ENCODE data around the gene COL28A1. TPM values are rescaled to one million over a fixed set of nuclear protein-coding genes. Genes with fewer than 3 reads are reported as not detected.

Gene COL28A1
- total RNA-seq, 1 donor from 2014 or later, result 2.0 TPM

DNA sequence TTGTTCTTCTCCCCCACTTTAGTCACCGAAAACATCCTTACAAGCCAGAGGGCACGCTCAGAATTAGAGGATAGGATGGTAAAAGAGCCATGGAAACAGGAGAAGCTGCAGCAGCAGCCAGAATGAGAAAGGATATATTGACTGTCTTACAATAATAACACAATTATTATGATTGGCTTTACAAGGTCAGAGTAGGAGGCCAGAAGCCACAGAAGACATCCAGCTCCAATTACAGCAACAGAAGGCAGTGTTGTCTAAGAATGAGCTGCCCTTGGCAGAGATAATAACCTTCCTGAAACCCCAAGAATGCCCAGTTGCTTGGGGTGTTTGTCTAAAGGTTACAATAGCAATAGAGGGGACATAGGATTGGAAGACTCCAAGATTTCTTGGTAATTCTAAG lies 184.5 kb downstream of the COL28A1 start:
- Histone ChIP-seq H3K27ac (no peak overlapping the region), H3K9me3 (no peaks in the 10 kb centered on the region), H3K4me3 (no peak overlapping the region), H3K27me3 (ENCODE audit: low read depth) (no peaks in the 10 kb centered on the region), H3K36me3 (no peaks in the 10 kb centered on the region), H3K4me1 (no peaks in the 10 kb centered on the region)
- ATAC-seq (no peak), DNase-seq (no peak)
- intact Hi-C loops (cut with DNase I), result no loop called here
- TF ChIP-seq CTCF (IDR thresholded peaks at IDR 0.05), result no peak

DNA sequence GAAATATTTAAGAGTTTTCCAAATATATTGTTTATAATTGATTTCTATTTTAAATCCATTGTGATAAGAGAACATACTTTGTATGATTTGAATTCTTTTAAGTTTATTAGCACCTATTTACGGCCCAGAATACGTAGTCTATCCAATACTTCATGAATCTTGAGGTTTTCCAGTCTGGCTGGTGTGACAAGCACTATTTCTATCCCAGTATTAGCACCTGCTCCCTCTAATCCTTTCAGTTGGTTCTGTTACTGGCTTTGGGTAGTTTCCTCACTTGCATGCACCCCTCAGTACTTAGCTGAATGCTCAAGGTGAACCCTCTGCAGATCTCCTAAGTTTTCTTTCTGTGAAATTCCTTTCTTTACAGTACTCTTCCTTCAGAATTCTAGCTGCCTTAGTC lies 186.5 kb downstream of the COL28A1 start:
- H3K9me3 ChIP-seq, result no peaks in the 10 kb centered on the region
- no peak overlapping the region for H3K4me3 ChIP-seq
- TF ChIP-seq CTCF (IDR thresholded peaks at IDR 0.05), result no peak
- ATAC-seq (no peak), DNase-seq (no peak)
- no peaks in the 10 kb centered on the region for H3K4me1 ChIP-seq
- intact Hi-C loops (cut with DNase I), result no loop called here
- no peaks in the 10 kb centered on the region for H3K36me3 ChIP-seq
- H3K27me3 ChIP-seq (ENCODE audit: low read depth), result no peaks in the 10 kb centered on the region
- no peak overlapping the region for H3K27ac ChIP-seq

- H3K27me3 ChIP-seq (ENCODE audit: low read depth), result no peaks in the 10 kb centered on the region
- ATAC-seq (no peak), DNase-seq (no peak)
- H3K4me3 ChIP-seq, result no peak overlapping the region
- no peak overlapping the region for H3K27ac ChIP-seq
- no peak for TF ChIP-seq CTCF (IDR thresholded peaks at IDR 0.05)
- H3K9me3 ChIP-seq, result no peaks in the 10 kb centered on the region
- no peaks in the 10 kb centered on the region for H3K36me3 ChIP-seq
- H3K4me1 ChIP-seq, result no peaks in the 10 kb centered on the region
- intact Hi-C loops (cut with DNase I), result no loop called here
These were observed 188.6 kb downstream of the COL28A1 start for GRCh38 chr7:7347045-7347444.

GRCh38 chr7:7344583-7344982 lies 191.1 kb downstream of the COL28A1 start:
- DNase-seq (no peak), ATAC-seq (no peak)
- Histone ChIP-seq H3K36me3 (no peaks in the 10 kb centered on the region), H3K4me3 (no peak overlapping the region), H3K27ac (no peak overlapping the region), H3K9me3 (no peaks in the 10 kb centered on the region), H3K27me3 (ENCODE audit: low read depth) (no peaks in the 10 kb centered on the region), H3K4me1 (no peaks in the 10 kb centered on the region)
- intact Hi-C loops (cut with DNase I), result no loop called here
- no peak for TF ChIP-seq CTCF (IDR thresholded peaks at IDR 0.05)

- TF ChIP-seq CTCF (IDR thresholded peaks at IDR 0.05), result no peak
- DNase-seq (no peak), ATAC-seq (no peak)
- H3K4me3 ChIP-seq, result no peak overlapping the region
- no peaks in the 10 kb centered on the region for H3K4me1 ChIP-seq
- intact Hi-C loops (cut with DNase I), result no loop called here
- H3K27ac ChIP-seq, result no peak overlapping the region
- H3K27me3 ChIP-seq (ENCODE audit: low read depth), result no peaks in the 10 kb centered on the region
- no peaks in the 10 kb centered on the region for H3K36me3 ChIP-seq
- no peaks in the 10 kb centered on the region for H3K9me3 ChIP-seq
These were observed 199.8 kb downstream of the COL28A1 start for GRCh38 chr7:7335909-7336308.

DNA sequence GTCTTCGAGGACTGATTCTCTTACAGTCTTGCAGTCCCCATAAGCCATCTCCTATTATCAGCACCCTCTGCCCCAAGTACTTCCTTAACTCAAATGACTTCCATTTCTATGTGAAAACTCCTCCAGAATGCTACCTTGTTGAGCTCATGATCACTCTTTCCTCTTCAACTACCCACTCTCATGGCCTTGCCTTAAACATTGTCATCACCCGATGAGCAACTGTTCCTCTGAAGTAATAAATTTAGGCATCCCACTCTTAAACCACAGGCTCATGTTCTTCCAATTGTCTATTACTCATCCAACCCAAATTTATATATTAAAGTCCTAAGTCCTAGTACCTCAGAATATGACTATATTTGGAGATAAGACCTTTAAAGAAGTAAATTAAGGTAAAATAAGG lies 200.5 kb downstream of the COL28A1 start:
- Histone ChIP-seq H3K27ac (no peak overlapping the region), H3K4me1 (no peaks in the 10 kb centered on the region), H3K9me3 (no peaks in the 10 kb centered on the region), H3K36me3 (no peaks in the 10 kb centered on the region), H3K27me3 (ENCODE audit: low read depth) (no peaks in the 10 kb centered on the region), H3K4me3 (no peak overlapping the region)
- DNase-seq (no peak), ATAC-seq (no peak)
- TF ChIP-seq CTCF (IDR thresholded peaks at IDR 0.05), result no peak
- intact Hi-C loops (cut with DNase I), result no loop called here

Data from lower lobe of right lung (tissue), 2 donors.